ENCODE measurements around the gene CST7. TPM values are rescaled to one million over a fixed set of nuclear protein-coding genes. Genes with fewer than 3 reads are reported as not detected.

CST7 gene
- polyA plus RNA-seq, 1 experiment, result not detected

- Histone ChIP-seq H3K4me3 (ENCODE audit: low read depth, low read length) (no peak overlapping the region), H3K9me3 (ENCODE audit: control insufficient read depth, insufficient read depth, low read length) (peaks cover 21% of the 10 kb centered on the region), H3K27ac (ENCODE audit: low read depth, low read length) (no peak overlapping the region), H3K27me3 (ENCODE audit: control insufficient read depth, insufficient read depth, low read length) (no peaks in the 10 kb centered on the region)
- no peak for TF ChIP-seq CTCF (IDR thresholded peaks at IDR 0.05; ENCODE audit: low read depth, low read length)
- ChIA-PET POLR2A (no interaction called here), CTCF (no interaction called here)
- no peak for DNase-seq (ENCODE audit: low read depth, low spot score)
Observed at GRCh38 chr20:24979036-24979960, 30.2 kb downstream of the CST7 start.

- ChIA-PET CTCF (no interaction called here), POLR2A (no interaction called here)
- DNase-seq (ENCODE audit: low read depth, low spot score), result no peak
- Histone ChIP-seq H3K4me3 (ENCODE audit: low read depth, low read length) (no peak overlapping the region), H3K27me3 (ENCODE audit: control insufficient read depth, insufficient read depth, low read length) (no peaks in the 10 kb centered on the region), H3K27ac (ENCODE audit: low read depth, low read length) (no peak overlapping the region), H3K9me3 (ENCODE audit: control insufficient read depth, insufficient read depth, low read length) (peaks cover 21% of the 10 kb centered on the region)
- no peak for TF ChIP-seq CTCF (IDR thresholded peaks at IDR 0.05; ENCODE audit: low read depth, low read length)
Observed at GRCh38 chr20:24980291-24981053, 31.4 kb downstream of the CST7 start.

GRCh38 chr20:24981282-24981681 is 32.2 kb downstream of the CST7 start:
- Histone ChIP-seq H3K27me3 (ENCODE audit: control insufficient read depth, insufficient read depth, low read length) (no peaks in the 10 kb centered on the region), H3K27ac (ENCODE audit: low read depth, low read length) (no peak overlapping the region), H3K9me3 (ENCODE audit: control insufficient read depth, insufficient read depth, low read length) (peaks cover 21% of the 10 kb centered on the region), H3K4me3 (ENCODE audit: low read depth, low read length) (no peak overlapping the region)
- DNase-seq (ENCODE audit: low read depth, low spot score), result no peak
- POLR2A ChIA-PET, result no interaction called here
- CTCF ChIA-PET, result no interaction called here
- no peak for TF ChIP-seq CTCF (IDR thresholded peaks at IDR 0.05; ENCODE audit: low read depth, low read length)

DNA sequence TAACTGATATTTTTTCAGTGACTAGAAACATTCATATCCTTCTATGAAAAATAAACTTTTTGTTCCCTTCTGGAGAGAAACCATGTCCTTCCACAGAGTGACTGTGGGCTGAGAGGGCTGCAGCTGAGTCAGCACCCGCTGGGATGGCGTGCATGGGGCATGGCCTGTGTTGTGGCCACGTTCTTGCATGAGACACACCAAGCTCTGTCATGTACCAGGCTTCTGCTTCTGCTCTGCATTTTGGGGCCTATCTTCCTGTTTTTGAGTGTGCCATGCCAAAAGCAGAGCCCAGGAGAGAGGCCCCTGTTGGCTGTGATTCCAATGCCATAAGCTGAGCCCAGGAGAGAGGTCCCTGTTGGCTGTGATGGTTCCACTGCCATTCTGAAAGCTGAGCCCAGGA is 32.7 kb downstream of the CST7 start:
- Histone ChIP-seq H3K27ac (ENCODE audit: low read depth, low read length) (no peak overlapping the region), H3K9me3 (ENCODE audit: control insufficient read depth, insufficient read depth, low read length) (peaks cover 21% of the 10 kb centered on the region), H3K4me3 (ENCODE audit: low read depth, low read length) (no peak overlapping the region), H3K27me3 (ENCODE audit: control insufficient read depth, insufficient read depth, low read length) (no peaks in the 10 kb centered on the region)
- POLR2A ChIA-PET, result no interaction called here
- no peak for TF ChIP-seq CTCF (IDR thresholded peaks at IDR 0.05; ENCODE audit: low read depth, low read length)
- no peak for DNase-seq (ENCODE audit: low read depth, low spot score)
- CTCF ChIA-PET, result no interaction called here

DNA sequence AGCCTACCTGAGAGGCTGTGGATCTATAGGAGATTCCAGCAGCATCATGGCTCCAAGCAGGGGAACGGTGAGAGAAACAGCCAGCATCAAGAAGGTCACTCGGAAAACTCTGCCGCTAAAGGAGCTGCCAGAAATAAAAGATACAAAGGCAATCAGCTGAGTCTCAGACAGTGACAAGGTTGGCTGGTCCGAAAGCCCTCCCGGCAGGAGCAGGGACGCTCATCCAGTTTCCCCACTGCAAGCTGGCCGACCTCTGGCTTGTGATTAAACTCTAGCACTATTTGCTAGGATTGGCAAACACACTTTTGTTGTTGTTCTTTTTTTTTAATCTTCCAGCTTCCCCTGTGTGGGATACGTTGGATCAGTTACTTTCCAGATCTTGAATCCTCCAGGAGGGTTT is 34.8 kb downstream of the CST7 start:
- H3K27me3 ChIP-seq (ENCODE audit: control insufficient read depth, insufficient read depth, low read length), result no peaks in the 10 kb centered on the region
- TF ChIP-seq CTCF (IDR thresholded peaks at IDR 0.05; ENCODE audit: low read depth, low read length), result no peak
- no peak overlapping the region for H3K27ac ChIP-seq (ENCODE audit: low read depth, low read length)
- H3K9me3 ChIP-seq (ENCODE audit: control insufficient read depth, insufficient read depth, low read length), result peaks cover 21% of the 10 kb centered on the region
- H3K4me3 ChIP-seq (ENCODE audit: low read depth, low read length), result no peak overlapping the region
- ChIA-PET POLR2A (no interaction called here), CTCF (no interaction called here)
- DNase-seq (ENCODE audit: low read depth, low spot score), result no peak

All from AG04450 (cell line).